Endodermal cell (in vitro differentiated cells): Measurements from ENCODE around the gene LTB4R2. TPM values are rescaled to one million over a fixed set of nuclear protein-coding genes. Genes with fewer than 3 reads are reported as not detected.
A peak's percentile ranks its signal among the peaks of the same experiment; 100 is the strongest.

Experiments
- DNase-seq: peaks from one replicate; pipeline ENCODE4 v3.0.0-alpha.2; 2017
- H3K27ac ChIP-seq: 2 replicates; pipeline ENCODE4 v1.5.1; 2013; ENCODE audit warnings: mild to moderate bottlenecking, low read depth, low read length, moderate library complexity
- H3K27me3 ChIP-seq: 2 replicates; pipeline ENCODE4 v1.6.1; 2013; ENCODE audit warnings: mild to moderate bottlenecking, low read length, moderate library complexity; ENCODE audit not compliant: insufficient read depth, control insufficient read depth, poor library complexity, severe bottlenecking
- H3K36me3 ChIP-seq: 2 replicates; pipeline ENCODE4 v1.7.0; 2013; ENCODE audit warnings: mild to moderate bottlenecking, low read length, moderate library complexity; ENCODE audit not compliant: control insufficient read depth, insufficient read depth
- H3K4me1 ChIP-seq: one replicate; pipeline ENCODE4 v1.7.0; 2013; ENCODE audit warnings: low read length; ENCODE audit not compliant: control insufficient read depth, insufficient read depth
- H3K4me3 ChIP-seq: 2 replicates; pipeline ENCODE4 v1.5.1; 2013; ENCODE audit warnings: mild to moderate bottlenecking, low read length, moderate library complexity
- H3K9ac ChIP-seq: 2 replicates; pipeline ENCODE4 v1.6.1; 2013; ENCODE audit warnings: mild to moderate bottlenecking, low read length, moderate library complexity; ENCODE audit not compliant: poor library complexity, severe bottlenecking; ENCODE audit errors: extremely low read depth
- H3K9me3 ChIP-seq: 2 replicates; pipeline ENCODE4 v1.6.1; 2013; ENCODE audit warnings: mild to moderate bottlenecking, low read length, moderate library complexity; ENCODE audit not compliant: control insufficient read depth
- H3K27ac Mint-ChIP-seq: 2 replicates; pipeline ENCODE4 v1.8.0; 2020; ENCODE audit warnings: mixed read lengths
- H3K27me3 Mint-ChIP-seq: 2 replicates; pipeline ENCODE4 v1.8.0; 2021; ENCODE audit warnings: mild to moderate bottlenecking, mixed read lengths; ENCODE audit not compliant: insufficient read depth
- H3K36me3 Mint-ChIP-seq: 2 replicates; pipeline ENCODE4 v1.8.0; 2020; ENCODE audit warnings: low read depth, mixed read lengths
- H3K4me1 Mint-ChIP-seq: 2 replicates; pipeline ENCODE4 v1.8.0; 2020; ENCODE audit warnings: mixed read lengths
- H3K4me3 Mint-ChIP-seq: 2 replicates; pipeline ENCODE4 v1.8.0; 2020; ENCODE audit warnings: mild to moderate bottlenecking, moderate library complexity, mixed read lengths
- H3K9me3 Mint-ChIP-seq: 2 replicates; pipeline ENCODE4 v1.8.0; 2020; ENCODE audit warnings: mild to moderate bottlenecking, mixed read lengths
- CTCF ChIP-seq: fragments of 200-600 bp; sonication (generic); conservative IDR thresholded peaks from 2 replicates; pipeline ENCODE4 v1.5.0; 2021; ENCODE audit warnings: antibody characterized with exemption, mild to moderate bottlenecking
- WGBS, 2 experiments: methylation state at CpG; one replicate each; pipeline versions ENCODE4 v1.1.5 to v1.1.7; 2013; ENCODE audit warnings: missing lambda C conversion rate in 2 of 2, mixed read lengths in 1 of 2; ENCODE audit not compliant: insufficient coverage in 1 of 2, insufficient read length in 1 of 2; 5-methylcytosine and 5-hydroxymethylcytosine counted together
- total RNA-seq, 2 donors: library from RNA; stranded (reverse); fragmentation: NEBNext Ultra II Directional in 1 of 2; extraction: Animal tissue kit (Norgen Biotek cat#: 25700) in 1 of 2; gene quantifications; 2 replicates in 1 of 2; 3 replicates in 1 of 2; pipeline ENCODE4 v1.2.1, GENCODE V29; 2021

Gene LTB4R2
- total RNA-seq, 2 donors from 2014 or later = 7.4 to 9.5 TPM

GRCh38 chr14:24293525-24293924, 16.4 kb upstream of the LTB4R2 start:
- H3K27ac Mint-ChIP-seq = no peak overlapping the region
- 94% methylated on average over 1 of the region's 2 CpGs; no CpG with 5 or more reads in 1 of the 2 experiments for WGBS, 2 experiments
- DNase-seq = no peak
- H3K4me3 Mint-ChIP-seq = no peak overlapping the region
- H3K36me3 ChIP-seq = peaks cover 33% of the 10 kb centered on the region
- peaks cover 28% of the 10 kb centered on the region for H3K36me3 Mint-ChIP-seq
- no peaks in the 10 kb centered on the region for H3K9me3 ChIP-seq
- H3K4me1 ChIP-seq = no peaks in the 10 kb centered on the region
- no peak overlapping the region for H3K4me3 ChIP-seq
- no peaks in the 10 kb centered on the region for H3K9me3 Mint-ChIP-seq
- no peaks in the 10 kb centered on the region for H3K27me3 Mint-ChIP-seq
- H3K4me1 Mint-ChIP-seq = peaks cover 5% of the 10 kb centered on the region
- no peak for TF ChIP-seq CTCF
- H3K27me3 ChIP-seq = no peaks in the 10 kb centered on the region
- H3K9ac ChIP-seq = no peak overlapping the region
- no peak overlapping the region for H3K27ac ChIP-seq

GRCh38 chr14:24296341-24297157, 13.4 kb upstream of the LTB4R2 start:
- Histone ChIP-seq H3K4me1 (no peaks in the 10 kb centered on the region), H3K9me3 (no peaks in the 10 kb centered on the region), H3K9ac (no peak overlapping the region), H3K27me3 (no peaks in the 10 kb centered on the region), H3K27ac (no peak overlapping the region), H3K4me3 (no peak overlapping the region), H3K36me3 (peaks cover 26% of the 10 kb centered on the region)
- Mint-ChIP-seq H3K9me3 (no peaks in the 10 kb centered on the region), H3K4me3 (no peak overlapping the region), H3K27me3 (no peaks in the 10 kb centered on the region), H3K4me1 (peaks cover 16% of the 10 kb centered on the region), H3K36me3 (peaks cover 25% of the 10 kb centered on the region), H3K27ac (peak overlapping the region; percentile 50)
- 69 to 74% methylated on average over 11 to 12 of the region's 12 CpGs for WGBS, 2 experiments
- peak; percentile 84 for DNase-seq
- peak; percentile 86 for TF ChIP-seq CTCF

- no peak for DNase-seq
- no peaks in the 10 kb centered on the region for H3K27me3 ChIP-seq
- Mint-ChIP-seq H3K4me1 (peaks cover 16% of the 10 kb centered on the region), H3K36me3 (peaks cover 29% of the 10 kb centered on the region), H3K9me3 (no peaks in the 10 kb centered on the region), H3K4me3 (no peak overlapping the region), H3K27me3 (no peaks in the 10 kb centered on the region), H3K27ac (peak overlapping the region; percentile 35)
- TF ChIP-seq CTCF = peak; percentile 75
- no peak overlapping the region for H3K4me3 ChIP-seq
- H3K4me1 ChIP-seq = no peaks in the 10 kb centered on the region
- H3K9me3 ChIP-seq = no peaks in the 10 kb centered on the region
- peaks cover 34% of the 10 kb centered on the region for H3K36me3 ChIP-seq
- H3K9ac ChIP-seq = no peak overlapping the region
- H3K27ac ChIP-seq = no peak overlapping the region
- 55 to 62% methylated on average over 5 of the region's 5 CpGs for WGBS, 2 experiments
Observed at GRCh38 chr14:24297190-24297964, 12.6 kb upstream of the LTB4R2 start.
